WTC11 (cell line): ENCODE data around the gene BBOX1. TPM values are rescaled to one million over a fixed set of nuclear protein-coding genes. Genes with fewer than 3 reads are reported as not detected.

Source experiments
- ATAC-seq: fragments of 200-7000 bp; cut with Tn5 transposase; 2 replicates; pipeline ENCODE4 v1.10.0; 2021; ENCODE audit warnings: mild to moderate bottlenecking, moderate library complexity
- CTCF ChIA-PET: fragments of 300-600 bp; sonication (Branson Sonifier 250); formaldehyde crosslinking; loops from one replicate; lab custom pipeline; 2021; ENCODE audit warnings: antibody characterized with exemption; lab: Charles Lee
- POLR2A ChIA-PET: fragments of 350-600 bp; sonication (Branson Sonifier 250); formaldehyde crosslinking; loops from one replicate; lab custom pipeline; 2021; ENCODE audit warnings: antibody characterized with exemption; lab: Charles Lee
- DNase-seq: peaks from one replicate; pipeline ENCODE4 v3.0.0; 2021; ENCODE audit warnings: low spot score
- H3K27ac Mint-ChIP-seq: 2 replicates; pipeline ENCODE4 v1.8.0; 2021; ENCODE audit warnings: mixed read lengths
- H3K27me3 Mint-ChIP-seq: 2 replicates; pipeline ENCODE4 v1.8.0; 2021; ENCODE audit warnings: low read depth, mild to moderate bottlenecking, moderate library complexity, mixed read lengths
- H3K36me3 Mint-ChIP-seq: 2 replicates; pipeline ENCODE4 v1.8.0; 2021; ENCODE audit warnings: mixed read lengths
- H3K4me1 Mint-ChIP-seq: 2 replicates; pipeline ENCODE4 v1.8.0; 2022; ENCODE audit warnings: mixed read lengths
- H3K4me3 Mint-ChIP-seq: 2 replicates; pipeline ENCODE4 v1.8.0; 2021; ENCODE audit warnings: mild to moderate bottlenecking, moderate library complexity, mixed read lengths
- H3K9me3 Mint-ChIP-seq: 2 replicates; pipeline ENCODE4 v1.8.0; 2021; ENCODE audit warnings: mixed read lengths
- GABPB1 ChIP-seq: sonication (generic); formaldehyde crosslinking; IDR thresholded peaks from 2 replicates; pipeline ENCODE4 v1.8.1; 2023; ENCODE audit warnings: mild to moderate bottlenecking, missing genetic modification reagents
- JUN ChIP-seq: sonication (generic); formaldehyde crosslinking; IDR thresholded peaks from 2 replicates; pipeline ENCODE4 v1.8.0; 2023; ENCODE audit warnings: mild to moderate bottlenecking, missing genetic modification reagents
- MYBL2 ChIP-seq: sonication (generic); formaldehyde crosslinking; IDR thresholded peaks from 2 replicates; pipeline ENCODE4 v1.8.1; 2023; ENCODE audit warnings: mild to moderate bottlenecking, moderate library complexity, missing genetic modification reagents
- OVOL2 ChIP-seq: fragments of 250-450 bp; sonication (Bioruptor Pico); IDR thresholded peaks from 2 replicates; pipeline ENCODE4 v1.9.0; 2021; ENCODE audit warnings: mild to moderate bottlenecking, borderline replicate concordance
- SP1 ChIP-seq: sonication (generic); formaldehyde crosslinking; conservative IDR thresholded peaks from 2 replicates; pipeline ENCODE4 v1.8.1; 2022; ENCODE audit warnings: missing genetic modification reagents
- TEAD4 ChIP-seq: sonication (generic); formaldehyde crosslinking; IDR thresholded peaks from 2 replicates; pipeline ENCODE4 v1.8.0; 2022; ENCODE audit warnings: mild to moderate bottlenecking, missing genetic modification reagents
- ZNF396 ChIP-seq: fragments of 250-450 bp; sonication (Bioruptor Pico); IDR thresholded peaks from 2 replicates; pipeline ENCODE4 v1.8.0; 2021; ENCODE audit warnings: mild to moderate bottlenecking, moderate library complexity, borderline replicate concordance
- ZNF416 ChIP-seq: fragments of 250-450 bp; sonication (Bioruptor Pico); IDR thresholded peaks from 2 replicates; pipeline ENCODE4 v1.9.0; 2021; ENCODE audit warnings: mild to moderate bottlenecking, inconsistent platforms
- ZNF423 ChIP-seq: fragments of 250-450 bp; sonication (Bioruptor Pico); IDR thresholded peaks from 2 replicates; pipeline ENCODE4 v2.1.2; 2022; ENCODE audit warnings: mild to moderate bottlenecking, moderate library complexity
- ZNF671 ChIP-seq: fragments of 250-450 bp; sonication (Bioruptor Pico); IDR thresholded peaks from 2 replicates; pipeline ENCODE4 v1.8.0; 2021; ENCODE audit warnings: mild to moderate bottlenecking
- total RNA-seq: library from RNA; stranded (reverse); gene quantifications from 3 replicates; pipeline ENCODE4 v1.2.3, GENCODE V29; 2021
- TF ChIP-seq, protein P1 (sequence below): sonication (generic); formaldehyde crosslinking; IDR thresholded peaks from 2 replicates; pipeline ENCODE4 v1.8.0; 2022; ENCODE audit warnings: mild to moderate bottlenecking, missing genetic modification reagents
- TF ChIP-seq, protein P2 (sequence below): sonication (generic); formaldehyde crosslinking; conservative IDR thresholded peaks from 2 replicates; pipeline ENCODE4 v1.8.1; 2023; ENCODE audit warnings: mild to moderate bottlenecking, low read depth, missing genetic modification reagents, moderate library complexity
- TF ChIP-seq, protein P3 (sequence below): sonication (generic); formaldehyde crosslinking; IDR thresholded peaks from 2 replicates; pipeline ENCODE4 v1.8.1; 2023; ENCODE audit warnings: mild to moderate bottlenecking, missing genetic modification reagents
- TF ChIP-seq, protein P4 (sequence below): sonication (generic); formaldehyde crosslinking; IDR thresholded peaks from 2 replicates; pipeline ENCODE4 v1.8.0; 2023; ENCODE audit warnings: missing genetic modification reagents
- TF ChIP-seq, protein P5 (sequence below): sonication (generic); formaldehyde crosslinking; IDR thresholded peaks from 2 replicates; pipeline ENCODE4 v1.8.1; 2023; ENCODE audit warnings: mild to moderate bottlenecking, missing genetic modification reagents, moderate library complexity
- TF ChIP-seq, protein P6 (sequence below): sonication (generic); formaldehyde crosslinking; IDR thresholded peaks from 2 replicates; pipeline ENCODE4 v1.8.0; 2022; ENCODE audit warnings: mild to moderate bottlenecking, missing genetic modification reagents
- TF ChIP-seq, protein P7 (sequence below): sonication (generic); formaldehyde crosslinking; IDR thresholded peaks from 2 replicates; pipeline ENCODE4 v1.8.0; 2022; ENCODE audit warnings: mild to moderate bottlenecking, missing genetic modification reagents
- TF ChIP-seq, protein P8 (sequence below): fragments of 250-450 bp; sonication (Bioruptor Pico); IDR thresholded peaks from 2 replicates; pipeline ENCODE4 v1.9.0; 2021; ENCODE audit warnings: mild to moderate bottlenecking
- TF ChIP-seq, protein P9 (sequence below): sonication (generic); formaldehyde crosslinking; IDR thresholded peaks from 2 replicates; pipeline ENCODE4 v1.8.1; 2022; ENCODE audit warnings: missing genetic modification reagents, borderline replicate concordance
- TF ChIP-seq, protein P10 (sequence below): sonication (generic); formaldehyde crosslinking; IDR thresholded peaks from 2 replicates; pipeline ENCODE4 v1.8.1; 2023; ENCODE audit warnings: mild to moderate bottlenecking, moderate library complexity, missing genetic modification reagents

BBOX1 gene
- total RNA-seq, 1 experiment from 2014 or later: not detected

DNA sequence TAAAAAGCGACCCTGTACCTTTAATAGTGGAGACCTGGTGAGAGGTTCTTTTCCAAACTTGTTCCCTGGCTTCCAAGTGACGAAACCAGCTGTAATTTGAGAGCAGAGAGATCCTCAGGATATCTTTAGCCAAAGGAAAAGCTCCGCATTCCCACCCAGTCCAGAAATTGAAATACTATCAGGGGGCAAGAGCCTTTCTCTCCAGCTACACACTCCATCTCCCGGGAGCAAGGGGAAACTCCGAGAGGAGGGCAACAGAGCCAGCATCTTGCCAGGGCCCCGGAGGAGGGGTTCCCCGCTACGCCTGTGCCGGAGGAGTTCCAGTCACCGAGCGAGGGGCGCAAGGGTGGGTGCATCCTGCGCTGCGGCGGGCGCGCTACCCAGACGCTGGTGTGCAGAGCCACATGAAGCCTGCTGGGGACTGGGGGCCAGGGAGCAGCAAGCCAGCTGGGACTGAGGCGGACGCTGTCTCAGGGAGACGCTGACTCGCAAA lies 46.6 kb upstream of the BBOX1 start, which contains the start of gene FIBIN (continued):
- TF ChIP-seq, protein P1, sequence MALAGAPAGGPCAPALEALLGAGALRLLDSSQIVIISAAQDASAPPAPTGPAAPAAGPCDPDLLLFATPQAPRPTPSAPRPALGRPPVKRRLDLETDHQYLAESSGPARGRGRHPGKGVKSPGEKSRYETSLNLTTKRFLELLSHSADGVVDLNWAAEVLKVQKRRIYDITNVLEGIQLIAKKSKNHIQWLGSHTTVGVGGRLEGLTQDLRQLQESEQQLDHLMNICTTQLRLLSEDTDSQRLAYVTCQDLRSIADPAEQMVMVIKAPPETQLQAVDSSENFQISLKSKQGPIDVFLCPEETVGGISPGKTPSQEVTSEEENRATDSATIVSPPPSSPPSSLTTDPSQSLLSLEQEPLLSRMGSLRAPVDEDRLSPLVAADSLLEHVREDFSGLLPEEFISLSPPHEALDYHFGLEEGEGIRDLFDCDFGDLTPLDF: no peak
- TF ChIP-seq MYBL2 (CRISPR knock-in tag) (0 out of 2 replicates have a peak, but pooled peaks have one; percentile 30), GABPB1 (no peak), ZNF671 (CRISPR knock-in tag) (no peak), ZNF423 (no peak), SP1 (CRISPR knock-in tag) (no peak)
- TF ChIP-seq, protein P2, sequence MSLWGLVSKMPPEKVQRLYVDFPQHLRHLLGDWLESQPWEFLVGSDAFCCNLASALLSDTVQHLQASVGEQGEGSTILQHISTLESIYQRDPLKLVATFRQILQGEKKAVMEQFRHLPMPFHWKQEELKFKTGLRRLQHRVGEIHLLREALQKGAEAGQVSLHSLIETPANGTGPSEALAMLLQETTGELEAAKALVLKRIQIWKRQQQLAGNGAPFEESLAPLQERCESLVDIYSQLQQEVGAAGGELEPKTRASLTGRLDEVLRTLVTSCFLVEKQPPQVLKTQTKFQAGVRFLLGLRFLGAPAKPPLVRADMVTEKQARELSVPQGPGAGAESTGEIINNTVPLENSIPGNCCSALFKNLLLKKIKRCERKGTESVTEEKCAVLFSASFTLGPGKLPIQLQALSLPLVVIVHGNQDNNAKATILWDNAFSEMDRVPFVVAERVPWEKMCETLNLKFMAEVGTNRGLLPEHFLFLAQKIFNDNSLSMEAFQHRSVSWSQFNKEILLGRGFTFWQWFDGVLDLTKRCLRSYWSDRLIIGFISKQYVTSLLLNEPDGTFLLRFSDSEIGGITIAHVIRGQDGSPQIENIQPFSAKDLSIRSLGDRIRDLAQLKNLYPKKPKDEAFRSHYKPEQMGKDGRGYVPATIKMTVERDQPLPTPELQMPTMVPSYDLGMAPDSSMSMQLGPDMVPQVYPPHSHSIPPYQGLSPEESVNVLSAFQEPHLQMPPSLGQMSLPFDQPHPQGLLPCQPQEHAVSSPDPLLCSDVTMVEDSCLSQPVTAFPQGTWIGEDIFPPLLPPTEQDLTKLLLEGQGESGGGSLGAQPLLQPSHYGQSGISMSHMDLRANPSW (CRISPR knock-in tag): no peak
- TF ChIP-seq, protein P3, sequence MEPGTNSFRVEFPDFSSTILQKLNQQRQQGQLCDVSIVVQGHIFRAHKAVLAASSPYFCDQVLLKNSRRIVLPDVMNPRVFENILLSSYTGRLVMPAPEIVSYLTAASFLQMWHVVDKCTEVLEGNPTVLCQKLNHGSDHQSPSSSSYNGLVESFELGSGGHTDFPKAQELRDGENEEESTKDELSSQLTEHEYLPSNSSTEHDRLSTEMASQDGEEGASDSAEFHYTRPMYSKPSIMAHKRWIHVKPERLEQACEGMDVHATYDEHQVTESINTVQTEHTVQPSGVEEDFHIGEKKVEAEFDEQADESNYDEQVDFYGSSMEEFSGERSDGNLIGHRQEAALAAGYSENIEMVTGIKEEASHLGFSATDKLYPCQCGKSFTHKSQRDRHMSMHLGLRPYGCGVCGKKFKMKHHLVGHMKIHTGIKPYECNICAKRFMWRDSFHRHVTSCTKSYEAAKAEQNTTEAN (CRISPR knock-in tag): no peak
- TF ChIP-seq, protein P4, sequence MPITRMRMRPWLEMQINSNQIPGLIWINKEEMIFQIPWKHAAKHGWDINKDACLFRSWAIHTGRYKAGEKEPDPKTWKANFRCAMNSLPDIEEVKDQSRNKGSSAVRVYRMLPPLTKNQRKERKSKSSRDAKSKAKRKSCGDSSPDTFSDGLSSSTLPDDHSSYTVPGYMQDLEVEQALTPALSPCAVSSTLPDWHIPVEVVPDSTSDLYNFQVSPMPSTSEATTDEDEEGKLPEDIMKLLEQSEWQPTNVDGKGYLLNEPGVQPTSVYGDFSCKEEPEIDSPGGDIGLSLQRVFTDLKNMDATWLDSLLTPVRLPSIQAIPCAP (CRISPR knock-in tag): no peak
- TF ChIP-seq, all 79 proteins: peak for 2

DNA sequence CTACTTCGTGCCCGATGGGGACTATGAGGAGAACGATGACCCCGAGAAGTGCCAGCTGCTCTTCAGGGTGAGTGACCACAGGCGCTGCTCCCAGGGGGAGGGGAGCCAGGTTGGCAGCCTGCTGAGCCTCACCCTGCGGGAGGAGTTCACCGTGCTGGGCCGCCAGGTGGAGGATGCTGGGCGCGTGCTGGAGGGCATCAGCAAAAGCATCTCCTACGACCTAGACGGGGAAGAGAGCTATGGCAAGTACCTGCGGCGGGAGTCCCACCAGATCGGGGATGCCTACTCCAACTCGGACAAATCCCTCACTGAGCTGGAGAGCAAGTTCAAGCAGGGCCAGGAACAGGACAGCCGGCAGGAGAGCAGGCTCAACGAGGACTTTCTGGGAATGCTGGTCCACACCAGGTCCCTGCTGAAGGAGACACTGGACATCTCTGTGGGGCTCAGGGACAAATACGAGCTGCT lies 46.0 kb upstream of the BBOX1 start:
- TF ChIP-seq, protein P5, sequence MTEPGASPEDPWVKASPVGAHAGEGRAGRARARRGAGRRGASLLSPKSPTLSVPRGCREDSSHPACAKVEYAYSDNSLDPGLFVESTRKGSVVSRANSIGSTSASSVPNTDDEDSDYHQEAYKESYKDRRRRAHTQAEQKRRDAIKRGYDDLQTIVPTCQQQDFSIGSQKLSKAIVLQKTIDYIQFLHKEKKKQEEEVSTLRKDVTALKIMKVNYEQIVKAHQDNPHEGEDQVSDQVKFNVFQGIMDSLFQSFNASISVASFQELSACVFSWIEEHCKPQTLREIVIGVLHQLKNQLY (CRISPR knock-in tag): 0 out of 2 replicates have a peak, but pooled peaks have one; percentile 37
- no peak for TF ChIP-seq MYBL2 (CRISPR knock-in tag)
- TF ChIP-seq, protein P6, sequence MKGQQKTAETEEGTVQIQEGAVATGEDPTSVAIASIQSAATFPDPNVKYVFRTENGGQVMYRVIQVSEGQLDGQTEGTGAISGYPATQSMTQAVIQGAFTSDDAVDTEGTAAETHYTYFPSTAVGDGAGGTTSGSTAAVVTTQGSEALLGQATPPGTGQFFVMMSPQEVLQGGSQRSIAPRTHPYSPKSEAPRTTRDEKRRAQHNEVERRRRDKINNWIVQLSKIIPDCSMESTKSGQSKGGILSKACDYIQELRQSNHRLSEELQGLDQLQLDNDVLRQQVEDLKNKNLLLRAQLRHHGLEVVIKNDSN: no peak
- TF ChIP-seq, all 79 proteins: peak for 1
- peaks cover 8% of the 10 kb centered on the region for H3K4me1 Mint-ChIP-seq
- H3K4me3 Mint-ChIP-seq: peak overlapping the region; percentile 74
- CTCF ChIA-PET: interaction anchor here (0.6 kb wide), 1 partner anchor 160 kb away, joined by 3 read pairs; no protein-coding TSS in a partner anchor
- H3K9me3 Mint-ChIP-seq: no peaks in the 10 kb centered on the region
- DNase-seq: peak; percentile 16
- H3K36me3 Mint-ChIP-seq: no peaks in the 10 kb centered on the region
- peaks cover 20% of the 10 kb centered on the region for H3K27me3 Mint-ChIP-seq
- POLR2A ChIA-PET: no interaction called here
- H3K27ac Mint-ChIP-seq: no peak overlapping the region
- ATAC-seq: peak; percentile 42

DNA sequence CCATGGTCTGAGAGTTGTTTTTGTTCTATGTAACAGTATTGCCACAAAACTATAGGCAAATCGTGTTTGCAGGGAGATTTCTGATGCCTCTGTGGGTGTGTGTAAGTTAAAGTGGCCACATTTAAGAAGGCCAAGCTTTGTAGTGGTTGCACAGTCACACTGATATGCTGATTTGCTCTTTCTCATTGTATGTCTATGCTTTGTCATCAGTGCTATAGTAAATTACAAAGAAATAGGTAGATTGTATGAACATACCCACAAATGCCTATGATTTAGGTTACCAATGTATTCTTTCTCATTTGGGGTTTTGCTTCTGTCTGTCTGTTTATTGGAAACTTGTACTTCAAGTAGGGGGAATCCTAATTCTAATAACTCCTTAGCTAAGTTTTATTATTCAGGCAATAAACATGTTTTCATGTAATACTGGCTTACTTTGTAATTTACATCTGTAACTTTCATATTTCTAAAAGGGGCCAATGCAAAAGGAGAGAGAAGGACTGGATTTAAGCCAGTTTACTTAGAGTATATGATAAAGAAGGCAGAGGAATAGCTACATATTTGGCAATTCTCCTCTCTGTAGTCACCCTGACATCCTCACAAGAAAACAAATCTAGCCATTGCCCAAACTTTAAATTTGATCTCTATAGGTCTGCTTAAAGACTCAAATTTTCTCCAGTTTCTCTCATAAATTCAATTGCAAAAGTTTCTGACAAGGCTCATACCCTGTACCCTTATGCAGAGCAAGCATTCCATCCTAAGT lies 44.7 kb upstream of the BBOX1 start:
- H3K4me1 Mint-ChIP-seq: peaks cover 8% of the 10 kb centered on the region
- POLR2A ChIA-PET: no interaction called here
- CTCF ChIA-PET: no interaction called here
- no peak overlapping the region for H3K4me3 Mint-ChIP-seq
- ATAC-seq (no peak), DNase-seq (no peak)
- H3K27me3 Mint-ChIP-seq: peaks cover 20% of the 10 kb centered on the region
- no peak overlapping the region for H3K27ac Mint-ChIP-seq
- H3K9me3 Mint-ChIP-seq: no peaks in the 10 kb centered on the region
- H3K36me3 Mint-ChIP-seq: no peaks in the 10 kb centered on the region
- TF ChIP-seq, protein P7, sequence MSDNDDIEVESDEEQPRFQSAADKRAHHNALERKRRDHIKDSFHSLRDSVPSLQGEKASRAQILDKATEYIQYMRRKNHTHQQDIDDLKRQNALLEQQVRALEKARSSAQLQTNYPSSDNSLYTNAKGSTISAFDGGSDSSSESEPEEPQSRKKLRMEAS (CRISPR knock-in tag): no peak
- TF ChIP-seq, protein P8, sequence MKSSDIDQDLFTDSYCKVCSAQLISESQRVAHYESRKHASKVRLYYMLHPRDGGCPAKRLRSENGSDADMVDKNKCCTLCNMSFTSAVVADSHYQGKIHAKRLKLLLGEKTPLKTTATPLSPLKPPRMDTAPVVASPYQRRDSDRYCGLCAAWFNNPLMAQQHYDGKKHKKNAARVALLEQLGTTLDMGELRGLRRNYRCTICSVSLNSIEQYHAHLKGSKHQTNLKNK (CRISPR knock-in tag): no peak
- TF ChIP-seq ZNF396 (CRISPR knock-in tag): no peak
- no peak for TF ChIP-seq TEAD4 (CRISPR knock-in tag)
- TF ChIP-seq, protein P9, sequence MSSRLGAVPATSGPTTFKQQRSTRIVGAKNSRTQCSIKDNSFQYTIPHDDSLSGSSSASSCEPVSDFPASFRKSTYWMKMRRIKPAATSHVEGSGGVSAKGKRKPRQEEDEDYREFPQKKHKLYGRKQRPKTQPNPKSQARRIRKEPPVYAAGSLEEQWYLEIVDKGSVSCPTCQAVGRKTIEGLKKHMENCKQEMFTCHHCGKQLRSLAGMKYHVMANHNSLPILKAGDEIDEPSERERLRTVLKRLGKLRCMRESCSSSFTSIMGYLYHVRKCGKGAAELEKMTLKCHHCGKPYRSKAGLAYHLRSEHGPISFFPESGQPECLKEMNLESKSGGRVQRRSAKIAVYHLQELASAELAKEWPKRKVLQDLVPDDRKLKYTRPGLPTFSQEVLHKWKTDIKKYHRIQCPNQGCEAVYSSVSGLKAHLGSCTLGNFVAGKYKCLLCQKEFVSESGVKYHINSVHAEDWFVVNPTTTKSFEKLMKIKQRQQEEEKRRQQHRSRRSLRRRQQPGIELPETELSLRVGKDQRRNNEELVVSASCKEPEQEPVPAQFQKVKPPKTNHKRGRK: no peak
- TF ChIP-seq SP1 (CRISPR knock-in tag): no peak
- no peak for TF ChIP-seq OVOL2
- no peak for TF ChIP-seq JUN (CRISPR knock-in tag)
- TF ChIP-seq ZNF416: no peak
- TF ChIP-seq, protein P10, sequence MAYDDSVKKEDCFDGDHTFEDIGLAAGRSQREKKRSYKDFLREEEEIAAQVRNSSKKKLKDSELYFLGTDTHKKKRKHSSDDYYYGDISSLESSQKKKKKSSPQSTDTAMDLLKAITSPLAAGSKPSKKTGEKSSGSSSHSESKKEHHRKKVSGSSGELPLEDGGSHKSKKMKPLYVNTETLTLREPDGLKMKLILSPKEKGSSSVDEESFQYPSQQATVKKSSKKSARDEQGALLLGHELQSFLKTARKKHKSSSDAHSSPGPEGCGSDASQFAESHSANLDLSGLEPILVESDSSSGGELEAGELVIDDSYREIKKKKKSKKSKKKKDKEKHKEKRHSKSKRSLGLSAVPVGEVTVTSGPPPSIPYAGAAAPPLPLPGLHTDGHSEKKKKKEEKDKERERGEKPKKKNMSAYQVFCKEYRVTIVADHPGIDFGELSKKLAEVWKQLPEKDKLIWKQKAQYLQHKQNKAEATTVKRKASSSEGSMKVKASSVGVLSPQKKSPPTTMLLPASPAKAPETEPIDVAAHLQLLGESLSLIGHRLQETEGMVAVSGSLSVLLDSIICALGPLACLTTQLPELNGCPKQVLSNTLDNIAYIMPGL (CRISPR knock-in tag): no peak
